GM18502 (cell line): Measurements from ENCODE around the gene SLC25A42.

Source experiments
- ATAC-seq: cut with Tn5 transposase; IDR thresholded peaks from one replicate; pipeline ENCODE4 v1.9.1; 2021; ENCODE audit warnings: mild to moderate bottlenecking; ENCODE audit not compliant: unreplicated experiment, poor library complexity

SLC25A42 gene

GRCh38 chr19:19050104-19050503 lies 13.7 kb upstream of the SLC25A42 start:
- no peak for ATAC-seq

GRCh38 chr19:19050731-19051130 lies 13.1 kb upstream of the SLC25A42 start:
- no peak for ATAC-seq

GRCh38 chr19:19051478-19052213 lies 12.1 kb upstream of the SLC25A42 start:
- no peak for ATAC-seq

GRCh38 chr19:19052921-19053320 lies 10.9 kb upstream of the SLC25A42 start:
- no peak for ATAC-seq

GRCh38 chr19:19053508-19054314 lies 10.1 kb upstream of the SLC25A42 start:
- ATAC-seq = no peak

GRCh38 chr19:19054315-19054938 lies 9.4 kb upstream of the SLC25A42 start:
- no peak for ATAC-seq

- no peak for ATAC-seq
Observed at GRCh38 chr19:19054939-19055440, 8.8 kb upstream of the SLC25A42 start.

GRCh38 chr19:19055701-19056100 lies 8.1 kb upstream of the SLC25A42 start:
- no peak for ATAC-seq

- ATAC-seq = no peak
Observed at GRCh38 chr19:19056636-19057275, 7.0 kb upstream of the SLC25A42 start.

- ATAC-seq = no peak
Observed at GRCh38 chr19:19057317-19057716, 6.5 kb upstream of the SLC25A42 start.

- ATAC-seq = no peak
Observed at GRCh38 chr19:19057720-19058119, 6.1 kb upstream of the SLC25A42 start.

GRCh38 chr19:19059018-19059836 lies 4.6 kb upstream of the SLC25A42 start:
- ATAC-seq = no peak

- ATAC-seq = no peak
Observed at GRCh38 chr19:19059837-19060611, 3.8 kb upstream of the SLC25A42 start.

GRCh38 chr19:19061506-19061905 lies 2.3 kb upstream of the SLC25A42 start:
- no peak for ATAC-seq

GRCh38 chr19:19062454-19063182 lies 1.2 kb upstream of the SLC25A42 start:
- ATAC-seq = no peak

- no peak for ATAC-seq
Observed at GRCh38 chr19:19064098-19064722, 416 bp downstream of the SLC25A42 start.

GRCh38 chr19:19064811-19065745 lies 1.3 kb downstream of the SLC25A42 start:
- no peak for ATAC-seq
